Stimulated activated CD8-positive, alpha-beta memory T cell treated with anti-CD3 and anti-CD28 coated beads, Interleukin-2, amount 100 ng/mL, for 1 hour (primary cell): ENCODE data around the gene LGALS4.
"Not testable (repeated sequence)": the region's sequence is repeated elsewhere in the genome, so short reads cannot be mapped to it uniquely, and the experiment has no call there.

Experiments used
- DNase-seq, 2 donors: peaks; one replicate each; pipeline ENCODE4 v3.0.0-alpha.2; 2020; ENCODE audit warnings: low read depth in 2 of 2

Gene LGALS4, protein sequence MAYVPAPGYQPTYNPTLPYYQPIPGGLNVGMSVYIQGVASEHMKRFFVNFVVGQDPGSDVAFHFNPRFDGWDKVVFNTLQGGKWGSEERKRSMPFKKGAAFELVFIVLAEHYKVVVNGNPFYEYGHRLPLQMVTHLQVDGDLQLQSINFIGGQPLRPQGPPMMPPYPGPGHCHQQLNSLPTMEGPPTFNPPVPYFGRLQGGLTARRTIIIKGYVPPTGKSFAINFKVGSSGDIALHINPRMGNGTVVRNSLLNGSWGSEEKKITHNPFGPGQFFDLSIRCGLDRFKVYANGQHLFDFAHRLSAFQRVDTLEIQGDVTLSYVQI

DNA sequence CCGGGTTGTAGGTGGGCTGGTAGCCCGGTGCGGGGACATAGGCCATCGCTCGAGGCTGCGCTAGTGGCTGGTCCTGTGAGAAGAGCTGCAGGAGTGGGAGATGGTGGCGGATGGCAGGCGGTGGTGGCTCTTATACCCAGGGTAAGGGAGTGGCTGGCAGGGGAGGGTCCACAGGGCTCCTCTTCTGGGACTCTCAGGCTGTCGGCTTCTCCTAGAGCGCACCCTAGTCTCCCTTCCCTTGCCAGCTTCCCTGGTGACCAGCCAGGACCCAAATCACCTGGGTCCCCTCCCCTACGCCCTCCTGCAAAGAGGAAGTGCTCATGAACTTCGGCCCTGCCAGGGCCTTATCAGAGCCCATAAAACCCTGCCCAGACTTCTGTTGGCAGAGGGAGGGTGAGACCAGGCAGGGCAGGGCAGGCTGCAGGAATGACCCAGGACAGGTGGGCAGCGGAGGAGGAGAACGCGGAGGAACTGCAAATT lies at the start of gene LGALS4:
Gene LGALS4, minus strand, starts transcription at position 105 of the 480 bp plus-strand sequence. Its CDS starts 59 bp downstream, at position 46.
- no peak for DNase-seq

DNA sequence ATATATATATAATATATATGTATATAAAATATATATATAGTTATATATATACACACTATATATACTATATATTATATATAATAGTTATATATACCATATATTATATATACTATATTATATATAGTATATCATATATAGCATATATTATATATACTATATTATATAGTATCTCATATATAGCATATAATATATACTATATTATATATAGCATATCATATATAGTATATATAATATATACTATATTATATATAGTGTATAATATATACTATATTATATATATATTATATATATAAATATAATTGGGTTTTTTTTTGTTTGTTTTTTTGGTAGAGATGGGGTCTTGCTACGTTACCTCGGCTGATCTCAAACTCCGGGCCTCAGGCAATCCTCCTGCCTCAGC lies 48.6 kb upstream of the LGALS4 start:
- no peak for DNase-seq

DNA sequence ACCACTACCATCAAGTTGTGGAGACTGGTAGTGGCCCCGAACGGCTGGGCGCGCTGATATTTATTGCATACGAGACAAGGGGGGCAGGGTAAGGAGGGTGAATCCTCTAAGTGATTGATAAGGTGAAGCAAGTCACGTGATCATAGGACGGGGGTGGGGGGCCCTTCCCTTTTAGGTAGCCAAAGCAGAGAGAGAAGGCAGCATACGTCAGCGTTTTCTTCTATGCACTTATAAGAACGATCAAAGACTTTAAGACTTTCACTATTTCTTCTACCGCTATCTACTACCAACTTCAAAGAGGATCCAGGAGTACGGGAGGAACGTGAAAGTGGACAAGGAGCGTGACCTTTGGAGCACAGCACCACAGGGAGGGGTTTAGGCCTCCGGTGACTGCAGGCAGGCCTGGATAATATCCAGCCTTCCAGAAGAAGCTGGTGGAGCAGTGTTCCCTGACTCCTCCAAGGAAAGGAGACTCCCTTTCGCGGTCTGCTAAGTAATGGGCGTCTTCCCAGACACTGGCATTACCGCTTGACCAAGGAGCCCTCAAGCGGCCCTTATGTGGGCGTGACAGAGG lies 47.0 kb upstream of the LGALS4 start:
- not testable (repeated sequence) for DNase-seq

DNA sequence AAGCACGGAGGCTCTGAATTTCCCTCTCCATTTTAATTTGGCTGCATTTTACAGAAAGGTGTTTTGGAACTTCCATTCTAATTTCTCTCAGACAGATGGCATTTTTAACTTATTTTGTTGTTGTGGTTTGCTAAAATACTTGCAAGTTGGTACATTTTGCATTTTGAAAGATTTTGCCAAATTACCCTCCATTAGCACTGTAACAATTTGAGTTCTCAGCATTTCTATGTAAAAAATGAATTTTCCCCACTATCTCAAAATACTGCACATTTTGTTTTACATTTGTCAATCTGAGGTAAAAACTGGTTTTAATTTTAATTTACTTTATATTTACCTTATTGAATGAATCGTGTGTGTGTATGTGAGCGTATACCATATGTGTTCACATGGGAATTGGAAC lies 44.1 kb upstream of the LGALS4 start:
- DNase-seq = no peak

DNA sequence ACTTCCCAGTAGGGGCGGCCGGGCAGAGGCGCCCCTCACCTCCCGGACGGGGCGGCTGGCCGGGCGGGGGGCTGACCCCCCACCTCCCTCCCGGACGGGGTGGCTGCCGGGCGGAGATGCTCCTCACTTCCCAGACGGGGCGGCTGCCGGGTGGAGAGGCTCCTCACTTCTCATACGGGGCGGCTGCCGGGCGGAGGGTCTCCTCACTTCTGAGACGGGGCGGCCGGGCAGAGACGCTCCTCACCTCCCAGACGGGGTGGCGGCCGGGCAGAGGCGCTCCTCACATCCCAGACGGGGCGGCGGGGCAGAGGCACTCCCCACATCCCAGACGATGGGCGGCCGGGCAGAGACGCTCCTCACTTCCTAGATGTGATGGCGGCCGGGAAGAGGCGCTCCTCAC lies 43.0 kb upstream of the LGALS4 start:
- not testable (repeated sequence) for DNase-seq

DNA sequence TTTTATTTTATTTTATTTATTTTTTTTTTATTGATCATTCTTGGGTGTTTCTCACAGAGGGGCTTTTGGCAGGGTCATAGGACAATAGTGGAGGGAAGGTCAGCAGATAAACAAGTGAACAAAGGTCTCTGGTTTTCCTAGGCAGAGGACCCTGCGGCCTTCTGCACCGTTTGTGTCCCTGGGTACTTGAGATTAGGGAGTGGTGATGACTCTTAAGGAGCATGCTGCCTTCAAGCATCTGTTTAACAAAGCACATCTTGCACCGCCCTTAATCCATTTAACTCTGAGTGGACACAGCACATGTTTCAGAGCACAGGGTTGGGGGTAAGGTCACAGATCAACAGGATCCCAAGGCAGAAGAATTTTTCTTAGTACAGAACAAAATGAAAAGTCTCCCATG lies 42.2 kb upstream of the LGALS4 start:
- not testable (repeated sequence) for DNase-seq

DNA sequence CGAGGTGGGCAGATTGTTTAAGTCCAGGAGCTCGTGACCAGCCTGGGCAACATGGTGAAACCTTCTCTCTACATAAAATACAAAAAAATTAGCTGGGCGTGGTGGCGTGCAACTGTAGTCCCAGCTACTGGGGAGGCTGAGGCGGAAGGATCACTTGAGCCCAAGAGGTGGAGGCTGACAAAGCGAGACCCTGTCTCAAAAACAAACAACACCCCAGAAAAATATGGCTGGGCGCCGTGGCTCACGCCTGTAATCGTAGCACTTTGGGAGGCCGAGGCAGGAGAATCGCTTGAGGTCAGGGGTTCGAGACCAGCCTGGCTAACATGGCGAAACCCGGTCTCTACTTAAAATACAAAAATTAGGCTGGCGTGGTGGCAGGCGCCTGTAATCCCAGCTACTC lies 40.5 kb upstream of the LGALS4 start:
- DNase-seq = no peak

DNA sequence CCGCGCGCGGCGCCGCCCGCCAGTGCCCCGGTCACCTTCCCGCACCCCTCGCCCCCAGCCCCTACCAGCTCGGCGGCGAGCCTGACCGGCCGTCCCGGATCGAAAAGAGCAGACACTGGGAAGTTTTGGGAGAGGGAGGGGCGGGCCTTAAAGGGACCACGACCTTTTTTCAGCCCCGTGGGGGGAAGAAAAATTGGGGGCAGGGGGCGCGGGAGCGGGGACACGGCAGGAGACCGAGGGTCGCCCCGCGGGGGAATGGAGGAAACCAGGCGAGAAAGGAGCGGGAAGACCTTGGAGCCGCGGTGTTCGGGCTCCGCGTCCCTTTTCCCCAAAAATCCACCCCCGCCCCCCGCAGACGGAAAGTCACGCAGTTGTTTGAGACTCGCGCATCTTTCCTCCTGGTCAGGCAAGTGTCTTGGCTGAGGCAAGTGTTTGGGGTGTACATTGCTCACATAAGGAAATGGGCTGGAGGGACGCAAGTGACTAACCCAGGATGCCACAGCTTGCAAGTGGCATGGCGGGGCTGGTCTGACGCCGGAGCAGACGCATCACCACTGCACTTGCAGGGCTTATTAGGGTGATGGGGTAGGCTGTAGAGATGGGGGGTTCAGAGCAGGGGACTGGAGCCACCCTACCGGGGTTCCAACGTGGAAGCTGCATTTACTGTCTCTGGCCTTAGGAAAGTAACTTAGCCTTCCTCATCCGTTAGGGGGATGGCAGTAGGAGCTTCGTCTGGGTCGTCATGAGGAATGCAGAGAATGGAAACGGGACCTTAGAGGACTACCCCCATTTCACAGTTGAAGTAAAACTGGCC lies 39.7 kb upstream of the LGALS4 start:
- DNase-seq = no peak

DNA sequence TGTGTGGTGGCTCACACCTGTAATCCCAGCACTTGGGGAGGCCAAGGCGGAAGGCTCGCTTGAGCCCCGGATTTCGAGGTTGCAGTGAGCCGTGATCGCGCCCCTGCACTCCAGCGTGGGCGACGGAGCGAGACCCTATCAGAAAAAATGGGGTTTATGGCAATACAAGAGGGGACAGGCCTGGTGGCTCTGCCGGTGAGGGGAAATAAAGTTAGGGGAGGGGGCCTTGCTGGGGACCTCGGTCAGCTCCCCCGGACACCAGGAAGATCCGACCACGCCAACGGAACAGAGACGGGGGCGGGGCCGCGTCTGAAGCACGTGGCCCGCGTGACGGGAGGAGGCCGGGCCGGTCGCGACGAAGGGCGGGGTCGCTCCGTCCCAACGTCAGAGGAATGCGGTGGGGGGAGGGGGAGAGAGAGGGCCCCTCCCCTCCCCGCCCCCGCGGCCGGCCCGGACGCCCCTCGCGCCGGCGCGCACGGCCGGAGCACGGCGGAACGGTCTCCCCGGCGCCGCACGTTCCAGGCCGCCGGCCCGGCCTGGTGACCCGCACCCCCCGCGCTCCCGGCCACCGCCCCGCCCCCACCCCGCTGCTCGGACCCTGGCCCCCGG lies 39.0 kb upstream of the LGALS4 start:
- peak; percentile 72 to 86 for DNase-seq

DNA sequence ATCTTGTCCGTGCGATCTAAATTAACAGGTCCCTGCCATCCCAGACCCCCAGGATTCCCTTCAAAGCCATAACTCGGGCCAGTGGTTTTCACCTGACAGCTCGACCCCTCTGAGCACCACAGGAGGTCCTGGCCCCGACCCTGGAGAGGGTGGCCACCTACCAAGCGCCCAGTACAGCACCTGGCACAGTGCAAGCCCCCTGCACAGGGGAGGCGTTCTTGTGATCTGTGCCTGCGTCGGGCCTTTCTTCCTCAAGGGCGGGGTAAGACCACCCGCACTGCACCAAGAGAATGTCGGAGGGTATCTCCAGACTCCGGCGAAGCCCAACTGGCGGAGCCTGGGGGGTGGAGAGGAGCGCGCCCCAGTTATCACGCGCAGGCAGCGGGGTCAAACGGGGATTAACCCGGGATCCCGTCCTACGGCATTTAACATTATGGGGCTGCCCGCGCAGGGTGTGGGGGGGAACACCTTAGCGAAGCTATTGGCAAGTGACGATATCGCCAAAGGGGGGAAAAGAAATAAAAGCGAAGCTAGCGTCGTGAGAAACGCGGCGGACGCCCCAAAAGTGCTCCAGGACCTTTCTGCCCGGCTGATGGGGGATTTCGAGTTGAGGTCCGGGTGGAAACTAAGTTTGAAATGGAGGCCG lies 38.4 kb upstream of the LGALS4 start:
- no peak for DNase-seq

DNA sequence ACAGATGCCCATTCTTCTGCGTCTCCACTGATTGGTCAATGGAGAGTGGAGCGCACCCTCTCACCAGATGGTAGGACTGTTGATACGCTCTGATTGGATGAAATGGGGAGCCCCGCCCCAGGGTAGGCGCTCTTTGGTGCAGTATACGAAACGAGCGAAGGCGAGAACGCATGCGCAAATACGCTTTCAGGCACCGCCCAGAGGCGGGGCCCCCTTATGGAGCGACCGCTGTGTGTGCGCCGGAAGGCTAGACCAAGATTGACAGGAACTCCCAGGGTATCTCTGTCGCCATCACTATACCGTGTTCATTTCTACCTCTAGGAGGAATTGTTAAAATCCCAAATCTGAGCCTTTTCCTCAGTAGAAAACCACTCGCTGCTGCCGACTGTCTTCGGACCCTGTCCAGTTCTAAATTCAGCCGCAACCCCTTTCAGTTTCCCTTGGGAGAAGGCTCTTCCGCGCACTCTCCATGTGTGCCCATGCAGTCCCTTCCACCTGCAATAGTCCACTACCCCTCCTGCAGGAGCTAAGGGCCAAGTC lies 37.8 kb upstream of the LGALS4 start:
- DNase-seq = peak in 1 of 2 donors; percentile 97

DNA sequence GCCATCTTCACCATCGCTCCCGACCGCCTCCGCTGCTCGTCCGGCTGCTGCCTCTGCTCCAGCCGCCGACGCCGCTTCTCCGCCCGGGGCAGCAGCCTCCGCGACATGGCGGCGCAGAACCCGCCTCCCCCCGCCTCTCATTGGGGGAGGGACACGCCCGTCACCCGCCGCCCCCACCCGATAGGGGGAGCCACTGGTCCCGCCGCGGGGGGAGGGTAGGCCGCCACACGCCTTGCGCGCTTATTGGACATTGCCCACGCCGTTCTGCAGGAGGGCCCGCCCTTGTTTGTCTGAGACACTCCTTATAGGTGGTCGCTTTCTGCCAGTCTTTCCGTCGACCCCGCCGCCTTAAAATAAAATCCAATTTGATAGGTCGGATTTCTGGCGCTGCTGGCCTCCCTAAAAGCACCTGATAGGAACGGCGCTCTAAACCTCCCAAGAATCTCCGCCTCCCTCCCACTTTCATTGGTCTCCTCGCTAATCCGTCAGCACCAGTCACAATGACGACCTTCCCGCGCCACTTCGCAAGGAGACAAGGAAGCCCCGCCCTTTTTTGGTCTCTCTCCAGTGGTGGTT lies 37.2 kb upstream of the LGALS4 start, which contains the start of gene HNRNPL:
Gene HNRNPL, minus strand, starts transcription at position 127 of the 576 bp plus-strand sequence. Its CDS starts 20 bp downstream, at position 107.
- DNase-seq = peak; percentile 98 to 99

DNA sequence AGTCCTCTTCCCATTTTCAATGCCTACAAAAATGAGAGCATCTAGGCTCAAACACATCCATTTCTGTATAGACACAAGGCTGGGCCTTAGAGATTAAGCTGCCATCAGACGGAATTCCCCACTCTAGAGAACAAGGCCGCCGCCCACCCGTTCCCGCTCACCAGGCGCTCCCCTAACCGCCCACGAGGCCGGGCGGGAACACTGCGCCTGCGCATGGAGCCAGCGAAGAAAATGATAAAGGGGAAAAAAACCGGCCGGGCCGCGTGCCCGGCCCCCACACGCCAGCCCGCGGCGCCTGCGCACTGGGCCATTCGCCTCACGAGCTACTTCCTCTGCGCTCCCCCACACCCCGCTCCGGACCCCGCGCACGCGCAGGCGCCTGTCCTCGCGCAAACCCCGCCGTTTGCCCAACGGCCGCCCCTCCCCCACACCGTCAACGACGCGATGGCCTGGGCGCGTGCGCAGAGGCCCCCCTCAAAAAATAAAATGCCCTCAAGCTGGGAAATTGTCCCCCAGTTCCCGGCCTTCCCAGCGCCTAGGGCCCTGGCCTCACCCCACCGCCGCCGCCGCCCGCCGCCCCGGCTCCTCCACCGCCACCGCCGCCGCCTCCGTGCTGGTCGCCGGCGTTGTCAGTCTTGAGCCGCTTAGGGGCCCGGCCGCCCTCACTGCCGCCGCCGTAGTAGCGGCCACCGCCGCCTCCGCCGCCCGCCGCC lies 36.6 kb upstream of the LGALS4 start:
- peak; percentile 94 to 98 for DNase-seq

DNA sequence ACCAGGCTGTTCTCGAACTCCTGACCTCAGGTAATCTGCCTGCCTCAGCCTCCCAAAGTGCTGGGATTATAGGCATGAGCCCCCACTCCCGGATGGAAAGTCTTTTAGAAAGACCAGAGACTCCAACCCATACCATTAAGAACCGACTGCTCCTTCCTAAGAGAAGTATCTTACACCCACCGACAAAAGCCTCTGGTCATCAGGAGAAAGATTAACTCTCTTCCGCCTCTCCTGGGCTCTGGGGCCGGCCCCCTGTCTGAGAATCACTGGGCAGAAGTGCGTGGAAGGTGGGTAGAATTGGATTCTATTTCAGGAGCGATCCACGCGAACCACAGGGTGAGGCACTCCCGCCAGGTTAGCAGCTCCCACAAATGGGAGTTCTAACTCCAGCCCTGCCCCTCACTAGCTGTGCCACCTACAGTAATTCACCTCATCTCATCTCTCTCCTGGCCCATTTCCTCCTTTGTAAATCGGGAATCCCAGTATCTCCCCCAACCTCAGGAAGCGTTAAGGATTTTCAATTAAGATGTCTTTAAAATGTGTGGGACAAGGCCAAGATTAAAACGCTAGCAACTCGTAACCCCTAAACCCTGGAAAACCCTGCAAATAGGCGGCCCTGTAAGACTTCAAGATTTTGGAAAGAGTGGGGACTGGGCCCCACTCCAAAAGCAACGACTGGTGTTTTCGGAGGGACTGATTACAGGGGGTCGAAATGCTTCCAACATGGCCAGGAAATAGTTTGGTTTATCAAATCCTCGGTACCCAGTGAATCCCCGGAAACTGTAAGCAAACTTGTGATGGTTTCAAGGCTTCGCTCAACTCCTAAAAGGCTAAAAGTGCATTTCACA lies 35.8 kb upstream of the LGALS4 start:
- DNase-seq = no peak

DNA sequence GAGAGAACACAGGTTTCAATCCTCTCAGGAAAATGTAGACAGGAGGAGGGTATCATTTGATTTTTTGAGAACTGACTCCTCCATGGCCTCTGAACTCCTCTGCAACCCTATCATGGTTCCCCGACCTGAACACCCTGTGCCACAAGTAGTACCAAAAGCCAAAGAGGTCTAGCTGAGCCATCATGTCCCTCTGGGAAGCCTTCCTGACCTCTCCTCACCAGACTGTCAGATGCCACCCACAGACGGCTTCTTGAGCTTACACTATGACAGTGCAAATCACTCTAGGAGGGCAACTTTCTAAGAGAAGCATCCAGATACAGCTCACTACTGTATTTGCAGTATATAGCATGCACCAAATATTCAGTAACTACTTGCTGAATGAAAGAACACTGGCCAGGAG lies 33.4 kb upstream of the LGALS4 start:
- no peak for DNase-seq

DNA sequence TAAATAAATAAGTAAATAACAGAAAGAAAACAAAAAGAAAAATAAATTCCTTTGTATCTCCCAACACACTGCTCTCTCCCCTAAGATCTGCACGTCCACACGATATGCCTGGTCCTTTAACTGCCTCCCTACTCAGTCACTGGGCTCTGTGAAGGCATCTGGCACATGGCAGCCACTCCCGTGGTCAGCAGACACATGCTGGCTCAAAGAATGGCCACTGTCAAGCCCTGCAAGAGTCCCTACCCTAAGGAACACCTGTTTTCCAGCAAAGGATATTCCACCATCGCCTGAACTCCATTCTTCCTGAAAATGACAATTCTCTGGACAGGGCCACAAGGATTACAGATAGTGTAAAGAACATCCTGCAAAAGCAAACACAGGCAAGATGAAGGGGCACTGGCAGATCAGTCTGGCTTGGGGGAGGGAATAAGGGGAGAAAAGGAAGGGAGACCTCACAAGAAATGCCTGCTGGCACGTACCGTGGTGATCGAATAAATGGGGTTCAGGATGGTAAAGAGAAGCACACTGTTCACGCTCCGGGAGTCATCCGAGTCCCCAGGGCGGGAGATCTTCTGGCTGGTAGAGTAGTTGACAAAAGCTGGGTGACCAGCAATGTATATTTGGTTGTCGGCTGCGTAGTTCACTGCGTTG lies 32.8 kb upstream of the LGALS4 start:
- DNase-seq = no peak

DNA sequence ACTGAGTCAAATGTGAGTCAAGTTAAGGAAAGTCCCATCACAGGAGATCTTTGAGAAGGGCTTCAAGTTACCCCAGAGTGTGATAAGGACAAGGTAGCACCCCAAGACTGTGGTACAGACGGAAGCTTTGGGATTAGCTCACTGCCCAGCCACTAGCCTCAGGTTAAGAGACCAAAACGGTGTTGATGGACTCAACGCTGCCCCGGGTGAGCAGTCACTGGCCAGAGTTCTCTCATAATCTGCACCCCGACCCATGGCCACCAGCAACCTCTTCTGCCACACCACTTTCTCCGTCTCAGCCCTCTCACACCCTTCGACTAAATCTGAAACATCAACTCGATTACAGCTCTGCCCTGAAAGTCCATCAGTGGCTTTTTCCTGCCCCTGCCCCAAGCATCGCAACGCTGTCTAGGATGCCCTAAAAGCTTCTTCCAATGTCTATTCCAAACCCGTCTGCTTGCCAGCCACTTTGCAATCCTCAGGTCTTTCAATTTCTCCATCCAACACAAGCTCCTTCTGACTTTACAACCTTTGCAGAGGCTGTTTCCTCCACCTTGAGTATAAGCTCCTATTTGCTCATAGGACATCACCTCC lies 31.4 kb upstream of the LGALS4 start:
- no peak for DNase-seq

DNA sequence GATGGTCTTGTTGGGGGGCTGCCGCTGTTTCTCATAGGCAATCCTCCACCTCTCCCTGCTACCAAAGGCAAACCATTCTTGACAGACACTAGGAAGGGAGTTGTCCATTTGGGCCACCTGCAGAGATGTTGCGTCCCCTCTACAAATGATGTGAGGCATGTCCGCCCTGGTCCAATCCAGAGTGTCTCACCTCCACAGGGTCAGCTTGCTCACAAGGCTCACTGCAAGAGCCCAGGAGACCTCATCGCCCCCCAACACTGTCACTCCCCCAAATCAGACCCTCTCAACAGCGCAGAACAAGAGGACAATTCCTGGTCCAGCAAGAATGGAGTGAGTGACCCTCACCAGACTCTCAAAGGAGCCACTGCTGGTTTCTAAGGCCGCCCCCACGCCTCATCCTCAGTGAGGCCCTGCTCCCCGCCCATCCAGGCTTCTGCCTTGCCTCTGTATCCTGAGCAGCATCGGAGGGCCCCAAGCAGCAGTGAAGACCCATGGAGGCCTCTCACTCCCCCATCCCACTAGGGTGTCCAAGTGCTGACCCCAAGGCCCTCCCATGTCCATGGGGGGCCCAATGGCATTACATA lies 30.5 kb upstream of the LGALS4 start:
- DNase-seq = no peak
